Fibroblast of lung (primary cell): ENCODE results near the gene DNAJC18. TPM values are rescaled to one million over a fixed set of nuclear protein-coding genes. Genes with fewer than 3 reads are reported as not detected.
"Not testable (repeated sequence)": the region's sequence is repeated elsewhere in the genome, so short reads cannot be mapped to it uniquely, and the experiment has no call there.

Experiments
- DNase-seq, 2 donors: peaks; one replicate each; pipeline versions ENCODE4 v3.0.0 to v3.0.0-alpha.2; 2010; ENCODE audit warnings: low read depth in 2 of 2
- H2AFZ ChIP-seq: 2 replicates; pipeline ENCODE4 v1.5.1; 2012; ENCODE audit warnings: low read length, control low read depth, inconsistent platforms
- H3K27ac ChIP-seq: 2 replicates; pipeline ENCODE4 v1.5.1; 2011; ENCODE audit warnings: low read length, control low read depth; ENCODE audit not compliant: insufficient read depth
- H3K27me3 ChIP-seq: 2 replicates; pipeline ENCODE4 v1.5.1; 2011; ENCODE audit warnings: mild to moderate bottlenecking, low read length; ENCODE audit not compliant: control insufficient read depth, insufficient read depth
- H3K36me3 ChIP-seq: 2 replicates; pipeline ENCODE4 v1.5.1; 2011; ENCODE audit warnings: low read length; ENCODE audit not compliant: control insufficient read depth, insufficient read depth
- H3K4me1 ChIP-seq: 2 replicates; pipeline ENCODE4 v1.5.1; 2011; ENCODE audit warnings: low read length; ENCODE audit not compliant: control insufficient read depth, insufficient read depth; ENCODE audit errors: extremely low read depth
- H3K4me2 ChIP-seq: 2 replicates; pipeline ENCODE4 v1.5.1; 2011; ENCODE audit warnings: low read length, control low read depth; ENCODE audit not compliant: insufficient read depth; ENCODE audit errors: extremely low read depth
- H3K4me3 ChIP-seq, 4 experiments: fragments of 200-600 bp in 1 of 4; sonication (generic) in 1 of 4; replicated peaks in 1 of 4; 2 replicates each; pipeline ENCODE4 v1.5.1; 2011 to 2016; ENCODE audit warnings: low read length in 4 of 4, low read depth in 3 of 4, mild to moderate bottlenecking in 3 of 4, control low read depth in 2 of 4, inconsistent platforms in 1 of 4, mixed read lengths in 1 of 4; ENCODE audit not compliant: insufficient read depth in 1 of 4; ENCODE audit errors: control extremely low read depth in 1 of 4
- H3K79me2 ChIP-seq: 2 replicates; pipeline ENCODE4 v1.5.1; 2012; ENCODE audit warnings: mild to moderate bottlenecking, low read length, inconsistent platforms; ENCODE audit not compliant: control insufficient read depth, insufficient read depth
- H3K9ac ChIP-seq: 2 replicates; pipeline ENCODE4 v1.5.1; 2011; ENCODE audit warnings: mild to moderate bottlenecking, low read length, control low read depth; ENCODE audit not compliant: insufficient read depth
- H3K9me3 ChIP-seq: 2 replicates; pipeline ENCODE4 v1.5.1; 2012; ENCODE audit warnings: low read depth, low read length; ENCODE audit not compliant: control insufficient read depth, insufficient read depth
- H4K20me1 ChIP-seq: 2 replicates; pipeline ENCODE4 v1.5.1; 2011; ENCODE audit warnings: low read length; ENCODE audit not compliant: control insufficient read depth, insufficient read depth; ENCODE audit errors: extremely low read depth
- CTCF ChIP-seq, 2 donors: IDR thresholded peaks in 1 of 2; conservative IDR thresholded peaks in 1 of 2; 1 replicate in 1 of 2; 2 replicates in 1 of 2; pipeline ENCODE4 v1.5.1; 2011 to 2012; ENCODE audit warnings: low read length in 2 of 2, control low read depth in 1 of 2, inconsistent platforms in 1 of 2, low read depth in 1 of 2, mild to moderate bottlenecking in 1 of 2
- EZH2 ChIP-seq: IDR thresholded peaks from 2 replicates; pipeline ENCODE4 v1.5.1; 2012; ENCODE audit warnings: low read length, control low read depth, mild to moderate bottlenecking; ENCODE audit errors: missing control alignments
- polyA plus RNA-seq, 2 donors: library from polyadenylated mRNA; depleted of rRNA in 1 of 2; stranded (reverse) in 1 of 2; unstranded in 1 of 2; fragments of >200 nt; gene quantifications; 2 replicates each; pipeline ENCODE4 v1.2.1, GENCODE V29; 2011 to 2012; ENCODE audit warnings: missing spikeins in 1 of 2
- total RNA-seq: library from RNA; depleted of rRNA; stranded (reverse); fragments of >200 nt; gene quantifications from 2 replicates; pipeline ENCODE4 v1.2.1, GENCODE V29; 2014

DNAJC18 gene
- total and polyA plus RNA-seq, 2 donors (not counting 1 experiment from before 2014, with no cell fraction given) = 12.6 to 14.6 TPM

DNA sequence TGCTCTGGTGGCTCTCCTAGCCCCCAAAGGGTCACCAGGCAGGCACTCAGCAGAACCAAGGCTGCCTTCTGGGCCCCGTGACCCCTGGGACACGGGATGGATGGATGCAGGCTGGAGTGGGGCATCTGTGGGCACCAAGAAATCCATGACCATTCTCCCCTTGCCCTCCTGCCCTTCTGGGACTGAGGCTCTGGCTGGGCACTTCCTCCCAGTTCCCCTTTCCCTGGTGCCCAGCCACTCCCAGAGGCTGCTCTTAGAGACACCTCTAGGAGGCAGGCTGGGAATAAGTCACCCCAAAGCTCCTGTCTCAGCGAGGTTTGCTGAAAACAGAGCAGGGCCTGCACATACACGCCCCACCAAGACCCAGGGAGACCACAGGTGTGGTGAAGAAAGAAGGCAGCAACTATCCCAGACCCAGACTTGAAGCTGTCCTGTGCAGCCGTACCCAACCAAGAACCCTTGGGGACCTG, 42.3 kb upstream of the DNAJC18 start:
- Histone ChIP-seq H3K79me2 (peaks cover 14% of the 10 kb centered on the region), H3K4me2 (peak overlapping the region; percentile 98), H4K20me1 (no peaks in the 10 kb centered on the region), H3K36me3 (peaks cover 6% of the 10 kb centered on the region), H3K27me3 (no peaks in the 10 kb centered on the region), H3K4me1 (peaks cover 8% of the 10 kb centered on the region), H3K9me3 (no peaks in the 10 kb centered on the region), H3K27ac (peak overlapping the region; percentile 99), H2AFZ (no peak overlapping the region), H3K9ac (peak overlapping the region; percentile 80), H3K4me3 (peak overlapping the region; percentile 63 to 82 (median 73))
- TF ChIP-seq CTCF (conservative IDR thresholded peaks at IDR 0.05 in 1 of 2, IDR thresholded peaks at IDR 0.05 in 1 of 2; ENCODE audit: low read depth in 1 of 2, low read length in 2 of 2) (peak; percentile 28 to 32), EZH2 (no peak)
- peak in 1 of 2 donors; percentile 49 for DNase-seq

- Histone ChIP-seq H3K36me3 (peaks cover 8% of the 10 kb centered on the region), H3K27ac (peak overlapping the region; percentile 99), H3K4me2 (peak overlapping the region; percentile 98), H3K9ac (peak overlapping the region; percentile 80), H3K9me3 (no peaks in the 10 kb centered on the region), H3K27me3 (no peaks in the 10 kb centered on the region), H4K20me1 (no peaks in the 10 kb centered on the region), H3K4me3 (peak overlapping the region; percentile 63 to 82 (median 73)), H3K79me2 (peaks cover 14% of the 10 kb centered on the region), H2AFZ (no peak overlapping the region), H3K4me1 (peaks cover 8% of the 10 kb centered on the region)
- peak in 1 of 2 donors; percentile 42 for DNase-seq
- TF ChIP-seq CTCF (conservative IDR thresholded peaks at IDR 0.05 in 1 of 2, IDR thresholded peaks at IDR 0.05 in 1 of 2; ENCODE audit: low read depth in 1 of 2, low read length in 2 of 2) (no peak), EZH2 (no peak)
Measured at GRCh38 chr5:139481122-139481533, 41.8 kb upstream of the DNAJC18 start.

DNA sequence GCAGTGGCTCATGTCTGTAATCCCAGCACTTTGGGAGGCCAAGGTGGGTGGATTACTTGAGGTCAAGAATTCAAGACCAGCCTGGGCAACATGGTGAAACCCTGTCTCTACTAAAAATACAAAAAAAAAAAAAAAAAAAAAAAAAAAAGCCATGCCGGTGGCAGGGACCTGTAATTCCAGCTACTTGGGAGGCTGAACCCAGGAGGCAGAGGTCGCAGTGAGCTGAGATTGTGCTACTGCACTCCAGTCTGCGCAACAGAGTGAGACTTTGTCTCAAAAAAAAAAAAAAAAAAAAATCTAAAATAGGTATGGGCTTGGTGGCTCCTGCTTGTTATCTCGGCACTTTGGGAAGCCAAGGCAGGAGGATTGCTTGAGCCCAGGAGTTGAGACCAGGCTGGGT, 40.4 kb upstream of the DNAJC18 start:
- H3K27ac ChIP-seq, H2AFZ ChIP-seq, DNase-seq, H3K9ac ChIP-seq, H3K9me3 ChIP-seq, H3K4me2 ChIP-seq, H3K27me3 ChIP-seq, H4K20me1 ChIP-seq, H3K4me3 ChIP-seq: not testable (repeated sequence)
- Histone ChIP-seq H3K79me2 (peaks cover 14% of the 10 kb centered on the region), H3K4me1 (peaks cover 14% of the 10 kb centered on the region), H3K36me3 (peaks cover 15% of the 10 kb centered on the region)

GRCh38 chr5:139478657-139479423, 39.5 kb upstream of the DNAJC18 start:
- not testable (repeated sequence) for H3K4me2 ChIP-seq, DNase-seq, H2AFZ ChIP-seq, H3K4me3 ChIP-seq, H3K27me3 ChIP-seq, H3K9me3 ChIP-seq, H3K27ac ChIP-seq, H3K9ac ChIP-seq, H4K20me1 ChIP-seq
- Histone ChIP-seq H3K4me1 (peaks cover 17% of the 10 kb centered on the region), H3K36me3 (peaks cover 15% of the 10 kb centered on the region), H3K79me2 (peaks cover 14% of the 10 kb centered on the region)
